PC-3 (cell line): ENCODE data around the gene FAM24B. TPM values are rescaled to one million over a fixed set of nuclear protein-coding genes. Genes with fewer than 3 reads are reported as not detected.
"Not testable (repeated sequence)": the region's sequence is repeated elsewhere in the genome, so short reads cannot be mapped to it uniquely, and the experiment has no call there.

Experiments
- ATAC-seq: fragments of 200-7000 bp; cut with Tn5 transposase; 2 replicates; pipeline ENCODE4 v1.9.1; 2020; ENCODE audit warnings: mild to moderate bottlenecking, moderate library complexity
- BruUV-seq: library from RNA; stranded (reverse); fragments of 400-500 nt; replicated peaks from 2 replicates; lab custom pipeline; 2021; lab: Mats Ljungman, UMichigan
- CTCF ChIA-PET: fragments of 300-600 bp; sonication (Branson Sonifier 250); formaldehyde crosslinking; loops from one replicate; lab custom pipeline; 2022; ENCODE audit warnings: antibody characterized with exemption; lab: Charles Lee
- POLR2A ChIA-PET: fragments of 300-600 bp; sonication (Branson Sonifier 250); formaldehyde crosslinking; loops from one replicate; lab custom pipeline; 2022; ENCODE audit warnings: antibody characterized with exemption; ENCODE audit not compliant: unreplicated experiment; lab: Charles Lee
- DNase-seq: peaks from one replicate; pipeline ENCODE4 v3.0.0-alpha.2; 2015
- H2AFZ ChIP-seq: fragments of 300-600 bp; sonication (generic); 2 replicates; pipeline ENCODE4 v1.6.0; 2016; ENCODE audit warnings: antibody characterized with exemption, low read length
- H3F3A ChIP-seq: fragments of 300-600 bp; sonication (generic); one replicate; pipeline ENCODE4 v1.6.0; 2017; ENCODE audit warnings: antibody characterized with exemption, low read length, control low read depth, mild to moderate bottlenecking; ENCODE audit not compliant: unreplicated experiment
- H3K27ac ChIP-seq: fragments of 300-600 bp; sonication (generic); 2 replicates; pipeline ENCODE4 v1.5.1; 2016; ENCODE audit warnings: mild to moderate bottlenecking, low read length
- H3K27me3 ChIP-seq: fragments of 300-600 bp; sonication (generic); 2 replicates; pipeline ENCODE4 v1.6.1; 2016; ENCODE audit warnings: low read length, mixed read lengths
- H3K36me3 ChIP-seq: fragments of 300-600 bp; sonication (generic); 2 replicates; pipeline ENCODE4 v1.6.1; 2016; ENCODE audit warnings: low read depth, mixed run types, low read length, mixed read lengths
- H3K4me1 ChIP-seq: fragments of 300-600 bp; sonication (generic); 2 replicates; pipeline ENCODE4 v1.5.1; 2016; ENCODE audit warnings: low read length; ENCODE audit not compliant: insufficient read depth
- H3K4me2 ChIP-seq: fragments of 300-600 bp; sonication (generic); 2 replicates; pipeline ENCODE4 v1.6.0; 2016; ENCODE audit warnings: low read length
- H3K4me3 ChIP-seq: fragments of 300-600 bp; sonication (generic); 2 replicates; pipeline ENCODE4 v1.5.1; 2016; ENCODE audit warnings: mild to moderate bottlenecking, low read length, mixed read lengths
- H3K79me2 ChIP-seq: fragments of 300-600 bp; sonication (generic); 2 replicates; pipeline ENCODE4 v1.6.1; 2017; ENCODE audit warnings: low read length, mixed read lengths
- H3K9ac ChIP-seq: fragments of 300-600 bp; sonication (generic); 2 replicates; pipeline ENCODE4 v1.6.0; 2016; ENCODE audit warnings: mild to moderate bottlenecking, low read length
- H3K9me2 ChIP-seq: fragments of 300-600 bp; sonication (generic); replicated peaks from 2 replicates; pipeline ENCODE4 v1.6.1; 2016; ENCODE audit warnings: mixed run types, low read length, mixed read lengths
- H3K9me3 ChIP-seq: fragments of 300-600 bp; sonication (generic); 2 replicates; pipeline ENCODE4 v1.6.1; 2016; ENCODE audit warnings: low read length, mixed read lengths
- H4K20me1 ChIP-seq: fragments of 300-600 bp; sonication (generic); 2 replicates; pipeline ENCODE4 v1.6.1; 2016; ENCODE audit warnings: low read length, mixed read lengths
- CTCF ChIP-seq: fragments of 300-600 bp; sonication (generic); conservative IDR thresholded peaks from 2 replicates; pipeline ENCODE4 v1.5.1; 2017; ENCODE audit warnings: antibody characterized with exemption, low read depth, mild to moderate bottlenecking, low read length
- EZH2 ChIP-seq: fragments of 300-600 bp; sonication (generic); IDR thresholded peaks from one replicate; pipeline ENCODE4 v1.6.1; 2017; ENCODE audit warnings: antibody characterized with exemption, mild to moderate bottlenecking, low read length; ENCODE audit not compliant: unreplicated experiment
- EZH2phosphoT487 ChIP-seq: fragments of 300-600 bp; sonication (generic); IDR thresholded peaks from 2 replicates; pipeline ENCODE4 v1.6.1; 2018; ENCODE audit warnings: mild to moderate bottlenecking, antibody characterized with exemption, low read length, borderline replicate concordance
- intact Hi-C: fragments of 100-400 bp; cut with micrococcal nuclease; formaldehyde crosslinking; loops from 2 replicates; pipeline ENCODE4 v1.9.0; 2023
- total RNA-seq: library from RNA; depleted of rRNA; stranded (reverse); fragments of >200 nt; gene quantifications from 2 replicates; pipeline ENCODE4 v1.2.3, GENCODE V29; 2014

Gene FAM24B
- total RNA-seq, 1 experiment from 2014 or later: 5.2 TPM

GRCh38 chr10:122876467-122876855, 2.9 kb downstream of the FAM24B start:
- intact Hi-C loops: no loop called here
- TF ChIP-seq EZH2: no peak
- TF ChIP-seq CTCF: no peak
- no peak for TF ChIP-seq EZH2phosphoT487
- Histone ChIP-seq H3K36me3 (no peaks in the 10 kb centered on the region; the same call in 1 of the 2 replicates), H3K9me3 (no peaks in the 10 kb centered on the region), H3K79me2 (peaks cover 78% of the 10 kb centered on the region), H3K4me1 (peaks cover 24% of the 10 kb centered on the region), H3K4me2 (no peak overlapping the region), H4K20me1 (no peaks in the 10 kb centered on the region), H3K9ac (no peak overlapping the region), H3K27ac (no peak overlapping the region), H3K9me2 (no peaks in the 10 kb centered on the region), H3F3A (no peaks in the 10 kb centered on the region), H2AFZ (no peak overlapping the region), H3K27me3 (no peaks in the 10 kb centered on the region), H3K4me3 (no peak overlapping the region)
- POLR2A ChIA-PET: no interaction called here
- DNase-seq (no peak), ATAC-seq (no peak)
- CTCF ChIA-PET: no interaction called here
- no TSS peak for BruUV-seq

- Histone ChIP-seq H3K9ac (no peak overlapping the region), H3F3A (no peaks in the 10 kb centered on the region), H3K9me3 (no peaks in the 10 kb centered on the region), H3K27ac (no peak overlapping the region), H3K4me3 (no peak overlapping the region), H2AFZ (no peak overlapping the region), H3K9me2 (no peaks in the 10 kb centered on the region), H3K4me1 (peaks cover 23% of the 10 kb centered on the region), H3K36me3 (no peaks in the 10 kb centered on the region; the same call in 1 of the 2 replicates), H3K4me2 (no peak overlapping the region), H4K20me1 (no peaks in the 10 kb centered on the region), H3K27me3 (no peaks in the 10 kb centered on the region), H3K79me2 (peaks cover 75% of the 10 kb centered on the region)
- ChIA-PET POLR2A (no interaction called here), CTCF (no interaction called here)
- no peak for ATAC-seq
- no peak for TF ChIP-seq EZH2
- no peak for TF ChIP-seq CTCF
- TF ChIP-seq EZH2phosphoT487: no peak
- DNase-seq: no peak
- intact Hi-C loops: no loop called here
- BruUV-seq: no TSS peak
These were observed 3.4 kb downstream of the FAM24B start for GRCh38 chr10:122875843-122876466.

- intact Hi-C loops, H3K9me3 ChIP-seq, H3K4me1 ChIP-seq, H3K36me3 ChIP-seq, H2AFZ ChIP-seq, CTCF ChIA-PET, H3K27ac ChIP-seq, H3K9me2 ChIP-seq, H4K20me1 ChIP-seq, DNase-seq, H3K4me2 ChIP-seq, H3F3A ChIP-seq, POLR2A ChIA-PET, BruUV-seq, H3K9ac ChIP-seq, H3K27me3 ChIP-seq, H3K4me3 ChIP-seq, ATAC-seq: not testable (repeated sequence)
- peaks cover 54% of the 10 kb centered on the region for H3K79me2 ChIP-seq
These were observed 7.4 kb downstream of the FAM24B start for GRCh38 chr10:122871947-122872346.

DNA sequence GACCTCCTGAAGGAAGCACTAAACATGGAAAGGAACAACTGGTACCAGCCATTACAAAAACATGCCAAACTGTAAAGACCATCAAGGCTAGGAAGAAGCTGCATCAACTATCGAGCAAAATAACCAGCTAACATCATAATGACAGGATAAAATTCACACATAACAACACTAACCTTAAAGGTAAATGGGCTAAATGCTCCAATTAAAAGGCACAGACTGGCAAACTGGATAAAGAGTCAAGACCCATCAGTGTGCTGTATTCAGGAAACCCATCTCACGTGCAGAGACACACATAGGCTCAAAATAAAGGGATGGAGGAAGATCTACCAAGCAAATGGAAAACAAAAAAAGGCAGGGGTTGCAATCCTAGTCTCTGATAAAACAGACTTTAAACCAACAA, 10.6 kb downstream of the FAM24B start:
- H3K79me2 ChIP-seq: peaks cover 51% of the 10 kb centered on the region
- DNase-seq, ATAC-seq, H3K9ac ChIP-seq, H3K27ac ChIP-seq, H3K4me3 ChIP-seq, H3K36me3 ChIP-seq, BruUV-seq, H4K20me1 ChIP-seq, H3F3A ChIP-seq, POLR2A ChIA-PET, H3K9me2 ChIP-seq, H3K9me3 ChIP-seq, H2AFZ ChIP-seq, CTCF ChIA-PET, H3K27me3 ChIP-seq, H3K4me2 ChIP-seq: not testable (repeated sequence)
- intact Hi-C loops: loop anchor here (5.0 kb wide), 1 partner anchor 84 kb away; the partner anchor contains the start of gene C10orf88
- peaks cover 23% of the 10 kb centered on the region for H3K4me1 ChIP-seq

GRCh38 chr10:122866757-122867482, 12.5 kb downstream of the FAM24B start:
- H3K9ac ChIP-seq, H3K27me3 ChIP-seq, H3K4me2 ChIP-seq, H3K4me3 ChIP-seq, BruUV-seq, H3F3A ChIP-seq, H3K9me3 ChIP-seq, POLR2A ChIA-PET, H4K20me1 ChIP-seq, ATAC-seq, H3K27ac ChIP-seq, H2AFZ ChIP-seq, CTCF ChIA-PET, H3K9me2 ChIP-seq, H3K36me3 ChIP-seq: not testable (repeated sequence)
- Histone ChIP-seq H3K4me1 (peaks cover 28% of the 10 kb centered on the region), H3K79me2 (peaks cover 59% of the 10 kb centered on the region)
- peak; percentile 7 for DNase-seq
- intact Hi-C loops: loop anchor here (5.0 kb wide), 1 partner anchor 85 kb away; the partner anchor contains the start of gene C10orf88
